GM12878 (cell line): ENCODE results near the gene USPL1. TPM values are rescaled to one million over a fixed set of nuclear protein-coding genes. Genes with fewer than 3 reads are reported as not detected.

Experiments used
- HDAC2 ChIP-seq: fragments of 200-600 bp; sonication (generic); IDR thresholded peaks from 2 replicates; pipeline ENCODE4 v1.6.1; 2017
- STAT1 ChIP-seq: fragments of 450-650 bp; conservative IDR thresholded peaks from 2 replicates; pipeline ENCODE4 v1.6.1; 2014; ENCODE audit warnings: antibody characterized with exemption, mild to moderate bottlenecking
- TBL1XR1 ChIP-seq: IDR thresholded peaks from 2 replicates; pipeline ENCODE4 v1.6.1; 2012; ENCODE audit warnings: low read depth, low read length, improper control_type of control experiment
- ZBED1 ChIP-seq: IDR thresholded peaks from 2 replicates; pipeline ENCODE4 v1.6.1; 2016; ENCODE audit warnings: borderline replicate concordance
- polyA plus RNA-seq, 11 experiments: library from polyadenylated mRNA; depleted of rRNA in 4 of 11; unstranded in 6 of 11; stranded (reverse) in 5 of 11; fragments of >200 nt; fragmentation: Nextera tagmentation in 4 of 11; fragmentation: Illumina TruSeq in 1 of 11; extraction: Ambion mirVana in 4 of 11; extraction: Trizol in 1 of 11; gene quantifications; 1 replicate in 1 of 11; 2 replicates in 10 of 11; pipeline versions ENCODE4 v1.2.1 to v1.2.3, GENCODE V29; 2011 to 2016; ENCODE audit warnings: inconsistent platforms in 2 of 11, missing spikeins in 2 of 11, low read depth in 1 of 11
- total RNA-seq, 4 experiments: library from RNA; depleted of rRNA in 3 of 4; stranded (reverse); fragments of >200 nt in 3 of 4; fragmentation: Illumina TruSeq in 1 of 4; extraction: Trizol in 1 of 4; gene quantifications; 2 replicates each; pipeline versions ENCODE4 v1.2.1 to v1.2.3, GENCODE V29; 2013 to 2021
- TF ChIP-seq, protein P1 (sequence below): IDR thresholded peaks from 2 replicates; pipeline ENCODE4 v1.6.1; 2012; ENCODE audit warnings: low read depth, low read length, improper control_type of control experiment
- TF ChIP-seq, protein P2 (sequence below): fragments of 450-650 bp; formaldehyde crosslinking; IDR thresholded peaks from 2 replicates; pipeline ENCODE4 v1.5.0; 2022; ENCODE audit warnings: mild to moderate bottlenecking, missing genetic modification characterization
- TF ChIP-seq, protein P3 (sequence below): fragments of 450-650 bp; formaldehyde crosslinking; IDR thresholded peaks from 2 replicates; pipeline ENCODE4 v1.4.0; 2022; ENCODE audit warnings: mild to moderate bottlenecking, moderate library complexity

USPL1 gene
- total and polyA plus RNA-seq, 10 of the 15 experiments (the other 5 are each of a cell fraction or from before 2014, with no cell fraction given): 7.9 to 23.2 (median 15.8) TPM

GRCh38 chr13:30667014-30667413, 49.3 kb downstream of the USPL1 start (continued):
- no peak for TF ChIP-seq STAT1
- no peak for TF ChIP-seq TBL1XR1
- TF ChIP-seq, protein P1, sequence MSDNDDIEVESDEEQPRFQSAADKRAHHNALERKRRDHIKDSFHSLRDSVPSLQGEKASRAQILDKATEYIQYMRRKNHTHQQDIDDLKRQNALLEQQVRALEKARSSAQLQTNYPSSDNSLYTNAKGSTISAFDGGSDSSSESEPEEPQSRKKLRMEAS: no peak
- no peak for TF ChIP-seq HDAC2
- TF ChIP-seq, protein P2, sequence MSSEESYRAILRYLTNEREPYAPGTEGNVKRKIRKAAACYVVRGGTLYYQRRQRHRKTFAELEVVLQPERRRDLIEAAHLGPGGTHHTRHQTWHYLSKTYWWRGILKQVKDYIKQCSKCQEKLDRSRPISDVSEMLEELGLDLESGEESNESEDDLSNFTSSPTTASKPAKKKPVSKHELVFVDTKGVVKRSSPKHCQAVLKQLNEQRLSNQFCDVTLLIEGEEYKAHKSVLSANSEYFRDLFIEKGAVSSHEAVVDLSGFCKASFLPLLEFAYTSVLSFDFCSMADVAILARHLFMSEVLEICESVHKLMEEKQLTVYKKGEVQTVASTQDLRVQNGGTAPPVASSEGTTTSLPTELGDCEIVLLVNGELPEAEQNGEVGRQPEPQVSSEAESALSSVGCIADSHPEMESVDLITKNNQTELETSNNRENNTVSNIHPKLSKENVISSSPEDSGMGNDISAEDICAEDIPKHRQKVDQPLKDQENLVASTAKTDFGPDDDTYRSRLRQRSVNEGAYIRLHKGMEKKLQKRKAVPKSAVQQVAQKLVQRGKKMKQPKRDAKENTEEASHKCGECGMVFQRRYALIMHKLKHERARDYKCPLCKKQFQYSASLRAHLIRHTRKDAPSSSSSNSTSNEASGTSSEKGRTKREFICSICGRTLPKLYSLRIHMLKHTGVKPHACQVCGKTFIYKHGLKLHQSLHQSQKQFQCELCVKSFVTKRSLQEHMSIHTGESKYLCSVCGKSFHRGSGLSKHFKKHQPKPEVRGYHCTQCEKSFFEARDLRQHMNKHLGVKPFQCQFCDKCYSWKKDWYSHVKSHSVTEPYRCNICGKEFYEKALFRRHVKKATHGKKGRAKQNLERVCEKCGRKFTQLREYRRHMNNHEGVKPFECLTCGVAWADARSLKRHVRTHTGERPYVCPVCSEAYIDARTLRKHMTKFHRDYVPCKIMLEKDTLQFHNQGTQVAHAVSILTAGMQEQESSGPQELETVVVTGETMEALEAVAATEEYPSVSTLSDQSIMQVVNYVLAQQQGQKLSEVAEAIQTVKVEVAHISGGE (CRISPR knock-in tag): no peak
- TF ChIP-seq, protein P3, sequence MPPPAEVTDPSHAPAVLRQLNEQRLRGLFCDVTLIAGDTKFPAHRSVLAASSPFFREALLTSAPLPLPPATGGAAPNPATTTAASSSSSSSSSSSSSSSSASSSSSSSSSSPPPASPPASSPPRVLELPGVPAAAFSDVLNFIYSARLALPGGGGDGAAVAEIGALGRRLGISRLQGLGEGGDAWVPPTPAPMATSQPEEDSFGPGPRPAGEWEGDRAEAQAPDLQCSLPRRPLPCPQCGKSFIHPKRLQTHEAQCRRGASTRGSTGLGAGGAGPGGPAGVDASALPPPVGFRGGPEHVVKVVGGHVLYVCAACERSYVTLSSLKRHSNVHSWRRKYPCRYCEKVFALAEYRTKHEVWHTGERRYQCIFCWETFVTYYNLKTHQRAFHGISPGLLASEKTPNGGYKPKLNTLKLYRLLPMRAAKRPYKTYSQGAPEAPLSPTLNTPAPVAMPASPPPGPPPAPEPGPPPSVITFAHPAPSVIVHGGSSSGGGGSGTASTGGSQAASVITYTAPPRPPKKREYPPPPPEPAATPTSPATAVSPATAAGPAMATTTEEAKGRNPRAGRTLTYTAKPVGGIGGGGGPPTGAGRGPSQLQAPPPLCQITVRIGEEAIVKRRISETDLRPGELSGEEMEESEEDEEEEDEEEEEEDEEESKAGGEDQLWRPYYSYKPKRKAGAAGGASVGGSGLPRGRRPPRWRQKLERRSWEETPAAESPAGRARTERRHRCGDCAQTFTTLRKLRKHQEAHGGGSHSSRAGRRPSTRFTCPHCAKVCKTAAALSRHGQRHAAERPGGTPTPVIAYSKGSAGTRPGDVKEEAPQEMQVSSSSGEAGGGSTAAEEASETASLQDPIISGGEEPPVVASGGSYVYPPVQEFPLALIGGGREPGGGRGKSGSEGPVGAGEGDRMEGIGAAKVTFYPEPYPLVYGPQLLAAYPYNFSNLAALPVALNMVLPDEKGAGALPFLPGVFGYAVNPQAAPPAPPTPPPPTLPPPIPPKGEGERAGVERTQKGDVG (CRISPR knock-in tag): no peak
- no peak for TF ChIP-seq ZBED1
- TF ChIP-seq, all 136 proteins: peak for 0
